Esophagus mucosa (tissue), 1 donor: Measurements from ENCODE around the gene TBC1D26. TPM values are rescaled to one million over a fixed set of nuclear protein-coding genes. Genes with fewer than 3 reads are reported as not detected.
"Not testable (repeated sequence)": the region's sequence is repeated elsewhere in the genome, so short reads cannot be mapped to it uniquely, and the experiment has no call there.

ENCODE experiments used
- ATAC-seq: fragments of 200-7000 bp; cut with Tn5 transposase; one replicate; pipeline ENCODE4 v1.9.1; 2020
- total RNA-seq: library from RNA; stranded (reverse); gene quantifications from one replicate; pipeline ENCODE4 v1.2.4, GENCODE V29; 2023
- donor health status: DM: yes; HTN: yes; CAD: no.

The TBC1D26 gene
- total RNA-seq, 1 donor from 2014 or later, result not detected

DNA sequence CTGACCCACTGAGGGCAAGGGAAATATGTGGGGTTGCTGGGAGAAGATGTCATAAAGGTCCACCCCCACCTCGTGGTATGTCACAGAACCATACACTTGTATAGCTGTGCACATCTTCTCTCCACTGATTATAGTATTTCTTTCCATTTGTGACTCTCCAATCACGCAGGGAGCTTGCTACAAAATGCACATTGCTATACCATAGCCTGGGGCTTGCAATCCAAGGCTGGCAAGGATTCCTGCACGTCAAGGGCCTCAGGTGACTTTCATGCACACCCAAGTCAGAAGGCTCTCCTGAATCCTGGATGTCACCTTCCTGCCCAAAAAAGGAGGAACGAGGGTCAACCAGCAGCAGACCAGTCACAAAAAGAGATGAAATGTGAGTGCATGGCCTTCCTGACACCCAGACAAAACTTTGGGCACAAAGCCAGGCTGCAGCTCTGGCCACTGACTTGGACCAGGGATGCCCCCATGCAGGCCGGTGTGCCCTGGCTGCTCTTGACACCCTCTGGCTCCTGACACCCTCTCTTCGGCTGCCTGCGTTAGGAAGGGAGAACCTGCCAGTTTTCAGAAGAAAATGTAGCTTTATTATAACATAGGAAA is 12.1 kb downstream of the TBC1D26 start:
- ATAC-seq, result no peak

DNA sequence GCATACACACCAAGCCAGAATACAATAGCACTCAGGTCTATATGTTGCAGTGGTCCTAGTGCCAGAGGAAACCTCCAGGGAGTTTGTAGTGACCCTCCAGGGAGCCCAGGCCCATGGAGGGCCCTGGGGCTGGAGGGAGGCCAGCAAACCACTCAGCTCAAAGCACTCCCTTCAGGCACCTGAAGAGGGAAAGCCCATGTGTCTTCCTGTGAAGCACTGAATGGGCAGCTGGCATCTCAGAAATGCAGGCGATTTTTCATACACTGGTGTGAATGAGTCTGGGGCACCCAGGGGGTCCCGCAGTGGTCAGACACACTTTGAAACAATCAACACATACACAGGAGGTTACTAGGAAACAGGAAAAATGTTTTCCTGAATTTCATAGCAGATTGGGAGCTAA is 12.8 kb downstream of the TBC1D26 start:
- ATAC-seq, result no peak

DNA sequence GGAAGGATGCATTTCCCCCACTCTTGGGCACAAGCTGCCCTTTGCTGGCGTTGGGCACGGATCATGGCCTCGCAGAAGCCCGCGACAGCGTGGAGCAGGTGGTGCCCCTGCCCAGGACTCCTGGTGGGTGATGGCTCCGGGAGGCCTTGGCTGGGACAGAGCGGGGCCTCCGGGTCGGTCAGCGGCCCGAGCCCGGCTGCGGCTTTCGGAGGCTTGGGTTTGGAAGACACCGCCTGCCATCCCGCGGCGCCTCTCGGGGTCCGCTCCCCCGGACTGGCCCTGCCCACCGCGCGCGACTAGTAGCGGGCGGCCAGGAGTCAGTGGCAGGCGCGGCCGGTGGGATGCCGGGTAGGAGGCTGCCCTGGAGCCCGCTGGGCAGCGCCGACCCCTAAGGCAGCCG is 17.3 kb downstream of the TBC1D26 start:
- ATAC-seq, result not testable (repeated sequence)

DNA sequence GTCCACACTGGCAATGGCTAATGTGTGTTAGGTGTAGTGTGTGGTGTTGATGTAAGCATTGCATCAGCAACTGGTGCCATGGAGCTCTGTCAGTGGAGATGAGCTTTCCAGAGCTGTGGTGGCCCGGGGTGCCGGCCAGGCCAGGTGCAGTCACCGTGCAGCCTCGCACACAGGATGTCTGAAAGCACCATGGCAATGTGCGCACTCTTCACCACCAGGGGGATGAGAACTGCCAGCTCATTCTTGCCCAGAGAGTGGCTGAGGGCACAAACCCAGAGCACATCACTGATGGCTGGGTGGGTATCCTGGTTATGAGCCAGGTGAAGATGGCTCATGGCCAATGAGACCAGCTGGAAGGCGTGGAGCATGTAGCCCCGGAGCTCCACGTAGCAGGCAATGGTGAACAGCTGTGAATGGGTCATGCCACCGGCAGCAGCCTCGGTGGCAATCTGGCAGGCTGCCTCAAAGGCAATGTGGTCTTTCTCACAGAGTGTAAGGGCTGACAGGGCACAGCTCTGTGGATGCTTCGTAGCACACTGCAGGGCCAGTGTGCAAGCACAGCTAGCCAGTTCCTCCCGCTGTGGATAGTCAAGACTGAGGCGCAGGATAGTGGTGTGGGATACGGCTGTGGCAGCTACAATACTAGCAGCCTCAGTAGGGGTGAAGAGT is 36.9 kb downstream of the TBC1D26 start:
- ATAC-seq, result peak; percentile 33

DNA sequence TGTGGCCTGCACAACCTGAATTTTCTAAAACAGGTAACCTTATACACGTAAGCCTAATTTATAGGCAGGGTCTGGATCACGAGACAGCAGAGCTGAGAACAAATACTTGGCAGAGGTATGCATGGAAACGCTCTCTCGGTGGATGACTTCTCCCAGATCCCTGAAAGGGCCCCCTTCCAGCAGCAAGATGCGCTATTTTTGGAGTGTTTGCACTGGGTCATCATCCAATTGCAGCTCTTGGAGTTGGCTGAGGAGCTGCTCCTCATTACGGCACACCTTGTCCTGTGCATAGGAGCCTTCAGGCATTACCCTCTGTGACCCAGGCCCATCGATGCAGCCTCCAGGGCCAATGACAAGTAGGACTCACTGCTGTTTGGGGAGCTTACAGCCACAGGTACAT is 38.6 kb downstream of the TBC1D26 start:
- not testable (repeated sequence) for ATAC-seq

DNA sequence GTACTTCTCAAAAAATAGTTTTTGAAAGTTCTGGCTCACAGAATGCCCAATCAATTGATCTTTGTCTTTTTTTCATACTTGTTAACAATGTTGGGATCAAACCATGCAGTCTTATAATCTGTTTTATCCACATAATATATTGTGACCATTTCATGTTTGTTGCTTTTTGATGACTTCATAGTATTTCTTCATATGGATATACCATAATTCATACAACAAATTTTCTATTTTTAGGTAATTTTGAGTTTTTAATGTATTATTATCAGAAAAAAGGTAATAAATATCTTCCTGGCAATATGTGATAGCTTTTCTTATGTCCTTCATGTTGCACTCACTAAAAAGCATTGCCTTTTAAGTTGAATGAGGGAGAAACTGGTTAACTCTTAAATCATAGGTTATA is 44.8 kb downstream of the TBC1D26 start:
- no peak for ATAC-seq

DNA sequence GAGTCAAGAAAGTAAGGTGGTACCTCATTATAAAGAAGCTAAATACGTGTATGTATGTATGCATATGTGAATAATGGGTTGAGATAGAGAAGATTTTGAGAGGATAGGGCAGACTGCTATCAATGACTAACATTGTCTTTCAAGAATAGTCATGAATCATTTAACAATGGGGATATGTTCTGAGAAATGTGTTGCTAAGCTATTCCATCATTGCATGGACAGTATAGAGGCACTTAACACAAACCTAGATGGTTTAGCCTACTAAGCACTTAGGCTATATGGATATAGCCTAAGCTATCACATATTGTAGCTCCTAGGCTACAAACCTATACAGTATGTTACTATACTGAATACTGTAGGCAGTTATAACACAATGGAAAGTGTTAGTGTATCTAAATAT is 45.2 kb downstream of the TBC1D26 start:
- no peak for ATAC-seq

DNA sequence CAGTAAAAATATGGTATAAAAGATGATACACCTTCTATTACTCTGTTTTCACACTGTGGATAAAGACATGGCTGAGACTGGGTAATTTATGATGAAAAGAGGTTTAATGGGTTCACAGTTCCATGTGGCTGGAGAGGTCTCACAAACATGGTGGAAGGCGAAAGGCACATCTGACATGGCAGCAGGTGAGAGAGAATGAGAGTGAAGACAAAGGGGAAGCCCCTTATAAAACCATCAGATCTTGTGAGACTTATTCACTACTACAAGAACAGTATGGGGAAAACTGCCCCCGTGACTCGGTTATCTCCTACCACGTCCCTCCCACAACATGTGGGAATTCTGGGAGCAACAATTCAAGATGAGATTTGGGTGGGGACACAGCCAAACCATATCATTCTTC is 45.6 kb downstream of the TBC1D26 start:
- ATAC-seq, result no peak

DNA sequence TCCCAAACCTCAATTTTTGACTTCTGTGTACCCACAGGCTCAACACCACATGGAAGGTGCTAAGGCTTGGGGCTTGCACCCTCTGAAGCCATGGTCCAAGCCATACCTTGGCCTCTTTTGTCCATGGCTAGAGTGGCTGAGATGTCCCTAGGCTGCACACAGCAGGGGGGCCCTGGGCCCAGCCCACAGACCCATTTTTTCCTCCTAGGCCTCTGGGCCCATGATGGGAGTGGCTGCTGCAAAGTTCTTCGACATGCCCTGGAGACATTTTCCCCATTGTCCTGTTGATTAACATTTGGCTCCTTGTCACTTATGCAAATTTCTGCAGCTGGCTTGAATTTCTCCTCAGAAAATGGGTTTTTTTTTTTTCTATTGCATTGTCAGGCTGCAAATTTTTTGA is 47.0 kb downstream of the TBC1D26 start:
- ATAC-seq, result no peak

DNA sequence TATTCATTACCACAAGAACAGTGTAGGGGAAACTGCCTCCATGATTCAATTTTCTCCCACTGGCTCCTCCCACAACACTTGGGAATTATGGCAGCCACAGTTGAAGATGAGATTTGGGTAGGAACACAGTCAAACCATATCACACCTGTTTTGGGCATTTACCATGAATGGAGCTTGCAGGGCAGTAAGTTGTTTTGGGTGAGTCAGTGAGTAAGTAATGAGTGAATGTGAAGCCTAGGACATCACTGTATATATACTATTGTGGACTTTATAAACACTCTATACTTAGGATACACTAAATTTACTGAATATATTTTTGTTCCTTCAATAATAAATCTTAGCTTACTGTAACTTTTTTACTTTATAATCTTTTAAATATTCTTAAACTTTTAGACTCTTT is 48.1 kb downstream of the TBC1D26 start:
- ATAC-seq, result no peak

DNA sequence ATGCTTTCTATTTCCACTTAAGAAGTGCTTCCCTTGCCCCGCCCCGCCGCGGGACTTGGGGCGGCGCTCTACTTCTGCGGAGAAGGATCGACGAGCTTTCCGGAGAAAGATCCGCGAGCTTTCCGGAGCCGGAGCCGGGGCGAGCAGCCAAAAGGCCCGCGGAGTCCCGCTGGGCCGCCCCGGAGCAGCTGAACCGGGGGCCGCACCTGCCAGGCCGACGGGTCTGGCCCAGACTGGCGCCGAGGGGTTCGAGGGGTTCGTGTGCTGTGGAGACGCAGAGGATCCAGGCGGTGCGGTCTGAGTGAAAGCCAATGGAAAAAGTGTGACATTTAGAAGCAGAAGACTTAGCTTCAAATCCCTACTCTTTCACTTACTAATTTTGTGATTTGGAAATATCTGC is 50.8 kb downstream of the TBC1D26 start:
- ATAC-seq, result peak; percentile 43

DNA sequence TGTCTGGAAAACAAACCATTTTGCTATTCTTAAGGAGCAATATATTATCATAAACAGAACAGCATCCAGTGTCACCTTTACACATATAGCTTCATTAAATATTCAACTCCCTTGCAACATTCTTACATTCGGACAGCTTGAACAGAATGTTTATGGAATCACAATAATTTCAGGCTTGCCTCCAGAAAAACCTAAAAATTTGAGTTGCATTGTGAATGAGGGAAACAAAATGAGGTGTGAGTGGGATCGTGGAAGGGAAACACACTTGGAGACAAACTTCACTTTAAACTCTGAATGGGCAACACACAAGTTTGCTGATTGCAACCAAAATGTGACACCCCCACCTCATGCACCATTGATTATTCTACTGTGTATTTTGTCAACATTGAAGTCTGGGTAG is 51.4 kb downstream of the TBC1D26 start:
- no peak for ATAC-seq

DNA sequence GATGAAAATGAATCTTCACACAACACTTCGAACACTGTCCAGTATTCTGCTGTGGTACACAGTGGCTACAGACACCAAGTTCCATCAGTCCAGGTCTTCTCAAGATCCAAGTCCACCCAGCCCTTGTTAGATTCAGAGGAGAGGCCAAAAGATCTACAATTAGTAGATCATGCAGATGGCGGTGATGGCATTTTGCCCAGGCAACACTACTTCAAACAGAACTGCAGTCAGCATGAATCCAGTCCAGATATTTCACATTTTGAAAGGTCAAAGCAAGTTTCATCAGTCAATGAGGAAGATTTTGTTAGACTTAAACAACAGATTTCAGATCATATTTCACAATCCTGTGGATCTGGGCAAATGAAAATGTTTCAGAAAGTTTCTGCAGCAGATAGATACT is 52.3 kb downstream of the TBC1D26 start:
- ATAC-seq, result not testable (repeated sequence)

DNA sequence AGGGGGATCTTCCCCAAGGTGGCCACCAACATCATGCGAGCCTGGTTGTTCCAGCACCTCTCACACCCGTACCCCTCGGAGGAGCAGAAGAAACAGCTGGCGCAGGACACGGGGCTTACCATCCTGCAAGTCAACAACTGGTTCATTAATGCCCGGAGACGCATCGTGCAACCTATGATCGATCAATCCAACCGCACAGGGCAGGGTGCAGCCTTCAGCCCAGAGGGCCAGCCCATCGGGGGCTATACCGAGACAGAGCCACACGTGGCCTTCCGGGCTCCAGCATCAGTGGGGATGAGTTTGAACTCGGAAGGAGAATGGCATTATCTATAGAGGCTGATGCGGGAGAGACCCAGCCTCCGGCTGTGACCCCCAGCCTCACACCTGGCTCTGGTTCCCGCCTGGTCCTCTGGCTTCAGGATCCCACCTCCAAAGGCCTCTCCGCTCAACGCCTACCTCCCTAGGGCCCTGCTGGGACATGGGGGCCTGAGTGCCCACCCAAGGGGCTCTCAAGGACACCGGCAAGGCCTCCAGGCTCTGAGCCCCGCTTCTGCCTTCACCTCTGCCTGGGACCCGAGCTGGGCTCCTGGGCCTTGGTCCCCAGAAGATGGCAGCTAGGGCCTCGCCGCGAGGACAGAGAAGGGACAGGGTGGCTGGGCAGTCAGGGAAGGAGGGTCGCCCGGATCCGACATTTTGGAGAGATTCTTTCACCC is 55.4 kb downstream of the TBC1D26 start:
- ATAC-seq, result not testable (repeated sequence)

DNA sequence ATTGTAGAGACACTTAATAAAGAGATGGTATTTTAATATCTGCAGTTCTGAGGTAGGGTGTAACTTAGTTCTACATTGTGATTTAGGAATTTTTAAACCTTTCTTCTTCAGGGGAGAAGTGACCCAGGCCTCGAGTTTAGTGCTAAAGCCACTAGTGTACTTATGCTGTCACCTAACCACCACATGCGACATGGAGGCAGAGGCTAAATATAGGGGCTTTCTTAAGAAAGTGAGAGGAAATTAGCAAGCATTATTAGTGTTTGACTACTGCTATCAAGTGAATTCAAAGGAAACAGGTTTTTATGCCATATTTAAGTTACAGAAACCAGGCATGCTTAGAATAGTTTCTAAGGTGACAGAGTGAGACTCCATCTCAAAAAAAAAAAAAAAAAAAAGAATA is 56.3 kb downstream of the TBC1D26 start:
- ATAC-seq, result not testable (repeated sequence)

Other genes with a start within 250 kb of the TBC1D26 start
- gene TVP23C, start 168.8 kb upstream of the TBC1D26 start, total RNA-seq, result 8.0 TPM
- 8.0 TPM for gene FBXW10B, start 112.6 kb upstream of the TBC1D26 start, total RNA-seq
- 145 TPM for gene TRIM16, start 48.0 kb upstream of the TBC1D26 start, total RNA-seq
- gene ZNF286A, start 32.5 kb upstream of the TBC1D26 start, total RNA-seq, result 10.6 TPM
- gene ADORA2B, start 212.8 kb downstream of the TBC1D26 start, total RNA-seq, result 13.1 TPM